Loucy (cell line): ENCODE data around the gene PTGIS.
A peak's percentile ranks its signal among the peaks of the same experiment; 100 is the strongest.

Source experiments
- H2AFZ ChIP-seq: fragments of 200-600 bp; sonication (generic); 2 replicates; pipeline ENCODE4 v1.6.0; 2016; ENCODE audit warnings: antibody characterized with exemption, mild to moderate bottlenecking, low read length, moderate library complexity
- H3F3A ChIP-seq: fragments of 200-600 bp; 2 replicates; pipeline ENCODE4 v1.6.0; 2016; ENCODE audit warnings: antibody characterized with exemption, low read depth, mild to moderate bottlenecking
- H3K27me3 ChIP-seq: fragments of 200-600 bp; sonication (generic); 2 replicates; pipeline ENCODE4 v1.6.1; 2014; ENCODE audit warnings: low read length, mild to moderate bottlenecking; ENCODE audit not compliant: insufficient read depth, poor library complexity, severe bottlenecking
- H3K36me3 ChIP-seq: fragments of 200-600 bp; sonication (generic); 2 replicates; pipeline ENCODE4 v1.6.1; 2016; ENCODE audit warnings: low read length; ENCODE audit not compliant: insufficient read depth
- H3K4me1 ChIP-seq: fragments of 200-600 bp; sonication (generic); 2 replicates; pipeline ENCODE4 v1.5.1; 2014; ENCODE audit warnings: low read length, mild to moderate bottlenecking; ENCODE audit not compliant: insufficient read depth, poor library complexity, severe bottlenecking
- H3K4me2 ChIP-seq: fragments of 200-600 bp; sonication (generic); 2 replicates; pipeline ENCODE4 v1.6.0; 2014; ENCODE audit warnings: antibody characterized with exemption, low read length, low read depth, mild to moderate bottlenecking; ENCODE audit not compliant: poor library complexity, severe bottlenecking
- H3K4me3 ChIP-seq: fragments of 200-600 bp; sonication (generic); 2 replicates; pipeline ENCODE4 v1.5.1; 2014; ENCODE audit warnings: low read length, mild to moderate bottlenecking, mixed read lengths; ENCODE audit not compliant: poor library complexity, severe bottlenecking
- H3K79me2 ChIP-seq: fragments of 200-600 bp; sonication (generic); 2 replicates; pipeline ENCODE4 v1.6.1; 2014; ENCODE audit warnings: low read length; ENCODE audit not compliant: insufficient read depth
- H3K9ac ChIP-seq: fragments of 200-600 bp; sonication (generic); 2 replicates; pipeline ENCODE4 v1.6.0; 2014; ENCODE audit warnings: mild to moderate bottlenecking, low read depth, low read length, moderate library complexity; ENCODE audit not compliant: poor library complexity, severe bottlenecking
- H3K9me2 ChIP-seq: fragments of 200-600 bp; sonication (generic); replicated peaks from 2 replicates; pipeline ENCODE4 v1.6.1; 2016; ENCODE audit warnings: low read depth, low read length, mixed read lengths
- H3K9me3 ChIP-seq: fragments of 200-600 bp; sonication (generic); 2 replicates; pipeline ENCODE4 v1.6.1; 2014; ENCODE audit warnings: mild to moderate bottlenecking, antibody characterized with exemption, low read length, low read depth; ENCODE audit not compliant: insufficient read depth
- H4K20me1 ChIP-seq: fragments of 200-600 bp; sonication (generic); 2 replicates; pipeline ENCODE4 v1.6.0; 2014; ENCODE audit warnings: antibody characterized with exemption, low read length, mild to moderate bottlenecking; ENCODE audit not compliant: insufficient read depth, poor library complexity, severe bottlenecking
- EZH2phosphoT487 ChIP-seq: fragments of 200-600 bp; IDR thresholded peaks from 2 replicates; pipeline ENCODE4 v1.6.1; 2018; ENCODE audit warnings: antibody characterized with exemption, mild to moderate bottlenecking, moderate library complexity, borderline replicate concordance
- TF ChIP-seq, protein P1 (sequence below): fragments of 200-600 bp; sonication (generic); conservative IDR thresholded peaks from 2 replicates; pipeline ENCODE4 v1.5.1; 2014; ENCODE audit warnings: mild to moderate bottlenecking, antibody characterized with exemption, low read length

The PTGIS gene

DNA sequence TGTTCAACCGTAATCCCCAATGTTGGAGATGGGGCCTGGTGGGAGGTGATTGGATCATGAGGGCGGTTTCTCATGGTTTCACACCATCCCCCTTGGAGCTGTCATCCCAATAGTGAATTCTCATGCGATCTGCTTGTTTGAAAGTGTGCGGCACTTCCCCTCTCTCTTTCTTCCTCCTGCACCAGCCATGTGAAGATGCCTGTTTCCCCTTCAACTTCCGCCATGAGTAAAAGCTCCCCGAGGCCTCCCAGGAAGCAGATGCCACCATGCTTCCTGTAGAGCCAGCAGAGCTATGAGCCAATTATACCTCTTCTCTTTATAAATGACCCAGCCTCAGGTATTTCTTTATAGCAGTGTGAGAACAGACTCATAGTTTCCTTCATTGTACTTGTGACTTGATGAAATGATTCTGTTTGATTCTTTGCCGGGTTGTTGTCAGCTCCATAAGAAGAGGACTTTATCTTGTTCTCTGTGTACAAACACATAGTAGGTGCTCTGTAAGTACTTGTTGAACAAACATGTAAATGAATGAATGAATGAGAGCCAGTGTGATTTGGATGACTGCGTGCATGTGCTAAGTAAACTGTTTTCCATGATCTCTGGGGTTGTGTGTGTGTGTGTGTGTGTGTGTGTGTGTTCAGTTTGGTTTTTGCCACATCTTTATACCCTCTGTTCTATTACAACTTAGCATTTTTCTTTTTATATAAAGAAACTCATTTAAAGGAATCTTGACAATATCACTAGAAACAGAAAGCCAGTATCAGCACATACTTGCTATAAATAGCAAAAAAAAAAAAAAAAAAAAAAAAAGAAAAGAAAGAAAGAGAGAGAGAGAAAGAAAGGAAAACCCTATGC lies 22.5 kb upstream of the PTGIS start:
- H3K79me2 ChIP-seq, result no peaks in the 10 kb centered on the region
- no peaks in the 10 kb centered on the region for H3K27me3 ChIP-seq
- no peak overlapping the region for H3K9ac ChIP-seq
- no peaks in the 10 kb centered on the region for H3K36me3 ChIP-seq
- H3K4me2 ChIP-seq, result no peak overlapping the region
- H3K9me3 ChIP-seq, result no peaks in the 10 kb centered on the region
- no peaks in the 10 kb centered on the region for H4K20me1 ChIP-seq
- no peaks in the 10 kb centered on the region for H3K4me1 ChIP-seq
- H3K4me3 ChIP-seq, result no peak overlapping the region
- no peaks in the 10 kb centered on the region for H3F3A ChIP-seq
- TF ChIP-seq, protein P1, sequence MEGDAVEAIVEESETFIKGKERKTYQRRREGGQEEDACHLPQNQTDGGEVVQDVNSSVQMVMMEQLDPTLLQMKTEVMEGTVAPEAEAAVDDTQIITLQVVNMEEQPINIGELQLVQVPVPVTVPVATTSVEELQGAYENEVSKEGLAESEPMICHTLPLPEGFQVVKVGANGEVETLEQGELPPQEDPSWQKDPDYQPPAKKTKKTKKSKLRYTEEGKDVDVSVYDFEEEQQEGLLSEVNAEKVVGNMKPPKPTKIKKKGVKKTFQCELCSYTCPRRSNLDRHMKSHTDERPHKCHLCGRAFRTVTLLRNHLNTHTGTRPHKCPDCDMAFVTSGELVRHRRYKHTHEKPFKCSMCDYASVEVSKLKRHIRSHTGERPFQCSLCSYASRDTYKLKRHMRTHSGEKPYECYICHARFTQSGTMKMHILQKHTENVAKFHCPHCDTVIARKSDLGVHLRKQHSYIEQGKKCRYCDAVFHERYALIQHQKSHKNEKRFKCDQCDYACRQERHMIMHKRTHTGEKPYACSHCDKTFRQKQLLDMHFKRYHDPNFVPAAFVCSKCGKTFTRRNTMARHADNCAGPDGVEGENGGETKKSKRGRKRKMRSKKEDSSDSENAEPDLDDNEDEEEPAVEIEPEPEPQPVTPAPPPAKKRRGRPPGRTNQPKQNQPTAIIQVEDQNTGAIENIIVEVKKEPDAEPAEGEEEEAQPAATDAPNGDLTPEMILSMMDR, result no peak
- TF ChIP-seq EZH2phosphoT487, result no peak
- H2AFZ ChIP-seq, result 0 out of 2 replicates have a peak overlapping the region, but pooled peaks have one; percentile 8
- H3K9me2 ChIP-seq, result no peaks in the 10 kb centered on the region

DNA sequence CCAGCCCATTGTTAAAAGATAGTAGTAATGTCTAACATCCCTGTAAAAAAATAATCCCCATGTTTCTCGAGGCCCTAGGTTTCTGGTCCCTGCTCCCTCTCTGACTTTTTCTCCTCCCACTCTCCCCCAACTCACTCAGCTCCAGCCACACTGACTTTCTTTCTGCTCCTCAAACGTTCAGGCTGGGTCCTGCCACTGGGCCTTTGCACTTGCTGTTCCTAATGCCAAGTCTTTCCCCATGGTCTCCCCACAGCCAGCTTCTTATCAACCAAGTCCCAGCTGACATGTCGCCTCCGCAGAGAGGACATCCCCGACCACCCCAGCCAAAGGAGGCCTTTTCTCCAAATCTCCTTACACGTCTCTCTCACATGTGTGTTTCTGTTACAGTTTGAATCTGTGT lies 21.8 kb upstream of the PTGIS start:
- no peaks in the 10 kb centered on the region for H3F3A ChIP-seq

DNA sequence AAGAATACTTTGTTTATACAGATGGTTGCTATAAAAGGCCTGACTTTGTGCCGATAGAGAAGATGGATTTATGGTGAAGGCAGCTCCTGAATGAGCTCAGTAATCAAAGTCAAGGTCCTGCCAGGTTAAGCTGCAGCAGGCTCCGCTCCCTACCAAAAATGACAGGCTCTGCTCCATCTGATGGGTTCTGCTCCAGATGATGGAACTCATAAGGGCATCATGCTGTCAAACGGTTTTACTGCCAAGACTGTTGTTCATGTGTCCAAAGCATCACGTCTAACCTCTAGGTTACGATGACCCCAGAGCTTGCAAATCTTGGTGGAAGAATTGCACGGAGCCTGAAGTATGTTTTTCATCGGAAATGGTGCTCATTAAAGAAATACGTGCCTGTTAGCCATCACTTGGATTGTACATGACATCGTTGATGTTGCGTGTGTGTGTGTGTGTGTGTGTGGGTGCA lies 19.2 kb upstream of the PTGIS start:
- H3K79me2 ChIP-seq, result no peaks in the 10 kb centered on the region
- H3K36me3 ChIP-seq, result no peaks in the 10 kb centered on the region
- H3K27me3 ChIP-seq, result no peaks in the 10 kb centered on the region
- H3F3A ChIP-seq, result no peaks in the 10 kb centered on the region
- no peak overlapping the region for H2AFZ ChIP-seq
- no peaks in the 10 kb centered on the region for H3K4me1 ChIP-seq
- no peak overlapping the region for H3K4me3 ChIP-seq
- H4K20me1 ChIP-seq, result no peaks in the 10 kb centered on the region
- no peak overlapping the region for H3K9ac ChIP-seq
- H3K9me2 ChIP-seq, result no peaks in the 10 kb centered on the region
- TF ChIP-seq, protein P1, result no peak
- no peak for TF ChIP-seq EZH2phosphoT487
- no peak overlapping the region for H3K4me2 ChIP-seq
- H3K9me3 ChIP-seq, result no peaks in the 10 kb centered on the region

More for the DNA sequence above, 21.8 kb upstream of the PTGIS start:
- no peaks in the 10 kb centered on the region for H3K9me2 ChIP-seq
- no peaks in the 10 kb centered on the region for H3K27me3 ChIP-seq
- no peaks in the 10 kb centered on the region for H3K79me2 ChIP-seq
- H3K4me2 ChIP-seq, result no peak overlapping the region
- no peaks in the 10 kb centered on the region for H4K20me1 ChIP-seq
- no peak overlapping the region for H2AFZ ChIP-seq
- no peaks in the 10 kb centered on the region for H3K36me3 ChIP-seq
- no peaks in the 10 kb centered on the region for H3K9me3 ChIP-seq
- no peaks in the 10 kb centered on the region for H3K4me1 ChIP-seq
- no peak overlapping the region for H3K4me3 ChIP-seq
- TF ChIP-seq, protein P1, result no peak
- no peak for TF ChIP-seq EZH2phosphoT487
- no peak overlapping the region for H3K9ac ChIP-seq
